HepG2 (cell line): ENCODE data around the gene LHX5. TPM values are rescaled to one million over a fixed set of nuclear protein-coding genes. Genes with fewer than 3 reads are reported as not detected.

ENCODE experiments used
- ATAC-seq: fragments of 200-7000 bp; cut with Tn5 transposase; 3 replicates; pipeline ENCODE4 v1.9.1; 2020; ENCODE audit warnings: mild to moderate bottlenecking, moderate library complexity
- BruUV-seq: library from RNA; stranded (reverse); fragments of 400-500 nt; replicated peaks from 2 replicates; lab custom pipeline; 2021; lab: Mats Ljungman, UMichigan
- CTCF ChIA-PET: fragments of 300-600 bp; formaldehyde crosslinking; extraction: SDS; loops from one replicate; lab custom pipeline; 2021; ENCODE audit warnings: low total read pairs, inconsistent platforms, low intra/inter-chr PET ratio; lab: Yijun Ruan, JAX
- POLR2A ChIA-PET: fragments of 350-600 bp; sonication (Branson Sonifier 250); formaldehyde crosslinking; loops from one replicate; lab custom pipeline; 2020; ENCODE audit warnings: antibody characterized with exemption, inconsistent platforms; lab: Yijun Ruan, JAX
- DNase-seq: peaks from one replicate; pipeline ENCODE4 v3.0.0-alpha.2; 2015; ENCODE audit warnings: low spot score
- FAIRE-seq: peaks from 3 replicates; lab custom pipeline; 2011; peaks lifted over from hg19 to GRCh38; lab: Jason Lieb, UNC
- H2AFZ ChIP-seq: one replicate; pipeline ENCODE4 v1.6.1; 2011; ENCODE audit warnings: low read length, inconsistent platforms
- H3K27ac ChIP-seq: fragments of 300-600 bp; 3 replicates; pipeline ENCODE4 v1.8.0; 2011; ENCODE audit warnings: mixed run types, mild to moderate bottlenecking, mixed read lengths, low read length, inconsistent platforms; ENCODE audit not compliant: insufficient read depth; ENCODE audit errors: extremely low read length
- H3K27me3 ChIP-seq, 2 experiments: fragments of 200-600 bp in 1 of 2; 2 replicates in 1 of 2; 3 replicates in 1 of 2; pipeline versions ENCODE4 v1.6.0 to v1.8.0; 2011; ENCODE audit warnings: low read length in 2 of 2, mild to moderate bottlenecking in 2 of 2, moderate library complexity in 2 of 2, inconsistent platforms in 1 of 2; ENCODE audit not compliant: insufficient read depth in 2 of 2, control insufficient read depth in 1 of 2
- H3K36me3 ChIP-seq, 2 experiments: fragments of 200-600 bp in 1 of 2; replicated peaks in 1 of 2; 2 replicates in 1 of 2; 3 replicates in 1 of 2; pipeline versions ENCODE4 v1.5.1 to v1.8.0; 2011; ENCODE audit warnings: low read length in 2 of 2, inconsistent platforms in 1 of 2; ENCODE audit not compliant: insufficient read depth in 2 of 2, control insufficient read depth in 1 of 2
- H3K4me1 ChIP-seq: 2 replicates; pipeline ENCODE4 v1.5.1; 2012; ENCODE audit warnings: low read length, inconsistent platforms; ENCODE audit not compliant: insufficient read depth
- H3K4me2 ChIP-seq: 2 replicates; pipeline ENCODE4 v1.6.0; 2011; ENCODE audit warnings: low read depth, low read length, inconsistent platforms
- H3K4me3 ChIP-seq, 3 experiments: fragments of 200-600 bp in 1 of 3; sonication (generic), shearing (Covaris generic) in 1 of 3; replicated peaks in 1 of 3; 2 replicates each; pipeline ENCODE4 v1.5.1; 2011 to 2016; ENCODE audit warnings: low read length in 3 of 3, inconsistent platforms in 2 of 3, low read depth in 2 of 3, mild to moderate bottlenecking in 2 of 3, control low read depth in 1 of 3, mixed read lengths in 1 of 3; ENCODE audit not compliant: insufficient read depth in 1 of 3
- H3K79me2 ChIP-seq: one replicate; pipeline ENCODE4 v1.6.1; 2011; ENCODE audit warnings: low read length, inconsistent platforms; ENCODE audit not compliant: insufficient read depth
- H3K9ac ChIP-seq: 2 replicates; pipeline ENCODE4 v1.6.0; 2011; ENCODE audit warnings: mild to moderate bottlenecking, low read depth, low read length, inconsistent platforms; ENCODE audit not compliant: insufficient read depth
- H3K9me3 ChIP-seq: 2 replicates; pipeline ENCODE4 v1.5.1; 2012; ENCODE audit warnings: mild to moderate bottlenecking, low read length
- H4K20me1 ChIP-seq: 2 replicates; pipeline ENCODE4 v1.6.0; 2011; ENCODE audit warnings: inconsistent platforms, mild to moderate bottlenecking, low read length, moderate library complexity; ENCODE audit not compliant: insufficient read depth
- CBX2 ChIP-seq, 2 experiments: fragments of 200-600 bp in 1 of 2; sonication (generic); formaldehyde crosslinking in 1 of 2; IDR thresholded peaks; 2 replicates each; pipeline versions ENCODE4 v1.7.0 to v1.8.1; 2018 to 2022; ENCODE audit warnings: low read depth in 2 of 2, low read length in 1 of 2, mild to moderate bottlenecking in 1 of 2, missing genetic modification reagents in 1 of 2
- IRF9 ChIP-seq: sonication (generic); formaldehyde crosslinking; IDR thresholded peaks from 2 replicates; pipeline ENCODE4 v1.8.0; 2022; ENCODE audit warnings: missing genetic modification reagents, mild to moderate bottlenecking, borderline replicate concordance
- JUND ChIP-seq: sonication (generic); formaldehyde crosslinking; IDR thresholded peaks from 2 replicates; pipeline ENCODE4 v1.8.0; 2022; ENCODE audit warnings: mild to moderate bottlenecking, missing genetic modification reagents
- KLF11 ChIP-seq: IDR thresholded peaks from 2 replicates; pipeline ENCODE4 v1.6.1; 2016; ENCODE audit warnings: missing compliant biosample characterization
- SNRNP70 ChIP-seq: fragments of 200-400 bp; formaldehyde crosslinking; IDR thresholded peaks from 2 replicates; pipeline ENCODE4 v1.6.1; 2017; ENCODE audit warnings: mild to moderate bottlenecking, low read depth, low read length, moderate library complexity
- ZSCAN20 ChIP-seq: sonication (generic); formaldehyde crosslinking; IDR thresholded peaks from 2 replicates; pipeline ENCODE4 v1.4.0; 2020; ENCODE audit warnings: missing genetic modification reagents, mild to moderate bottlenecking, borderline replicate concordance
- ZSCAN31 ChIP-seq: sonication (generic); formaldehyde crosslinking; IDR thresholded peaks from 2 replicates; pipeline ENCODE4 v1.5.0; 2020; ENCODE audit warnings: low read depth, mild to moderate bottlenecking, missing genetic modification reagents
- WGBS: methylation state at CpG from one replicate; pipeline ENCODE4 v1.1.6; 2017; ENCODE audit warnings: low lambda C conversion rate; 5-methylcytosine and 5-hydroxymethylcytosine counted together
- in situ Hi-C: cut with HindIII; loops from 2 replicates; pipeline ENCODE4 v1.10.0; 2017; ENCODE audit warnings: low pct_unique_long_range_greater_than_20kb; ENCODE audit not compliant: extremely low pct_ligation_motif_present
- intact Hi-C: fragments of 100-400 bp; cut with micrococcal nuclease; formaldehyde crosslinking; loops from one replicate; pipeline ENCODE4 v1.10.0; 2022; ENCODE audit not compliant: unreplicated experiment
- polyA plus RNA-seq, 8 experiments: library from polyadenylated mRNA; depleted of rRNA in 3 of 8; stranded (reverse) in 7 of 8; unstranded in 1 of 8; fragments of >200 nt; fragmentation: Illumina TruSeq in 4 of 8; extraction: Trizol in 4 of 8; gene quantifications; 2 replicates each; pipeline versions ENCODE4 v1.2.1 to v1.2.3, GENCODE V29; 2011 to 2016; ENCODE audit warnings: low read depth in 4 of 8, missing spikeins in 1 of 8, mixed read lengths in 1 of 8; ENCODE audit not compliant: insufficient read depth in 1 of 8
- total RNA-seq, 5 experiments: library from RNA; depleted of rRNA; stranded (reverse); fragments of >200 nt; fragmentation: Illumina TruSeq; extraction: Trizol; gene quantifications; 2 replicates each; pipeline ENCODE4 v1.2.3, GENCODE V29; 2016; ENCODE audit warnings: low read depth in 1 of 5

The LHX5 gene
- total and polyA plus RNA-seq, 2 of the 13 experiments (the other 11 are each of a cell fraction or from before 2014, with no cell fraction given), result not detected

- in situ Hi-C loops, result loop anchor here (10.0 kb wide), 1 partner anchor 355 kb away; no protein-coding TSS in a partner anchor
- no TSS peak for BruUV-seq
- CTCF ChIA-PET, result no interaction called here
- intact Hi-C loops, result no loop called here
- ATAC-seq (no peak), FAIRE-seq (no peak)
- no peaks in the 10 kb centered on the region for H3K79me2 ChIP-seq
- 21% methylated on average over 18 of the region's 19 CpGs for WGBS
- no peaks in the 10 kb centered on the region for H3K9me3 ChIP-seq
- no peak overlapping the region for H2AFZ ChIP-seq
- H3K9ac ChIP-seq, result no peak overlapping the region
- H3K27ac ChIP-seq, result no peak overlapping the region
- H3K4me1 ChIP-seq, result no peaks in the 10 kb centered on the region
- no peaks in the 10 kb centered on the region for H4K20me1 ChIP-seq
- no peak overlapping the region for H3K4me3 ChIP-seq
- H3K27me3 ChIP-seq, result peaks cover 18 to 94% of the 10 kb centered on the region in 2 experiments
- no peak overlapping the region for H3K4me2 ChIP-seq
- TF ChIP-seq ZSCAN20 (no peak), SNRNP70 (no peak), KLF11 (CRISPR knock-in tag) (no peak), JUND (CRISPR knock-in tag) (no peak), ZSCAN31 (CRISPR knock-in tag) (no peak), IRF9 (CRISPR knock-in tag) (no peak), CBX2 (IDR thresholded peaks at IDR 0.05; ENCODE audit: low read depth, low read length) (no peak), CBX2 (CRISPR knock-in tag; IDR thresholded peaks at IDR 0.05; ENCODE audit: low read depth) (no peak)
- TF ChIP-seq, all 625 proteins: peak for 0
- POLR2A ChIA-PET, result no interaction called here
- no peaks in the 10 kb centered on the region for H3K36me3 ChIP-seq
- DNase-seq, result no peak
These were observed 1.5 kb downstream of the LHX5 start for GRCh38 chr12:113469949-113470743.
